K562 (cell line): ENCODE measurements around the gene GPR108.

ENCODE experiments used
- BMI1 ChIP-seq: fragments of 150-350 bp; IDR thresholded peaks from 2 replicates; pipeline ENCODE4 v1.6.1; 2014; ENCODE audit warnings: low read length
- CHCHD3 ChIP-seq: fragments of 250-450 bp; sonication (Bioruptor Pico); IDR thresholded peaks from 2 replicates; pipeline ENCODE4 v2.1.2; 2022; ENCODE audit warnings: mild to moderate bottlenecking
- MAFF ChIP-seq: IDR thresholded peaks from 2 replicates; pipeline ENCODE4 v1.6.1; 2012; ENCODE audit warnings: low read length, improper control_type of control experiment
- POLR2A ChIP-seq: fragments of 450-650 bp; conservative IDR thresholded peaks from 2 replicates; pipeline ENCODE4 v1.6.1; 2016
- PREB ChIP-seq: sonication (generic); formaldehyde crosslinking; IDR thresholded peaks from 2 replicates; pipeline ENCODE4 v1.8.1; 2023; ENCODE audit warnings: mild to moderate bottlenecking, missing genetic modification reagents

- TF ChIP-seq POLR2A (no peak), MAFF (no peak), BMI1 (no peak), PREB (CRISPR knock-in tag) (no peak), CHCHD3 (no peak)
These were observed 5.6 kb downstream of the GPR108 start for GRCh38 chr19:6731822-6732221.
